Suprapubic skin (tissue), 4 donors: ENCODE data around the gene BMP8B. TPM values are rescaled to one million over a fixed set of nuclear protein-coding genes. Genes with fewer than 3 reads are reported as not detected.
"Not testable (repeated sequence)": the region's sequence is repeated elsewhere in the genome, so short reads cannot be mapped to it uniquely, and the experiment has no call there.

Source experiments
- DNase-seq, 2 donors: peaks; one replicate each; pipeline ENCODE4 v3.0.0-alpha.2; 2019; ENCODE audit warnings: low spot score in 2 of 2
- H3K27ac ChIP-seq: fragments of 200-600 bp; sonication (generic); one replicate; pipeline ENCODE4 v1.5.1; 2019
- H3K27me3 ChIP-seq: fragments of 200-600 bp; sonication (generic); one replicate; pipeline ENCODE4 v1.5.1; 2019
- H3K36me3 ChIP-seq: fragments of 200-600 bp; sonication (generic); one replicate; pipeline ENCODE4 v1.5.1; 2019
- H3K4me1 ChIP-seq: fragments of 200-600 bp; sonication (generic); one replicate; pipeline ENCODE4 v1.5.1; 2019
- H3K4me3 ChIP-seq: fragments of 200-600 bp; sonication (generic); one replicate; pipeline ENCODE4 v1.5.1; 2019; ENCODE audit warnings: mild to moderate bottlenecking
- H3K9me3 ChIP-seq: fragments of 200-600 bp; sonication (generic); one replicate; pipeline ENCODE4 v1.5.1; 2019
- CTCF ChIP-seq, 2 donors: fragments of 200-600 bp in 1 of 2; fragments of 450-650 bp in 1 of 2; sonication (generic) in 1 of 2; IDR thresholded peaks; one replicate each; pipeline ENCODE4 v1.5.1; 2016 to 2019; ENCODE audit warnings: antibody characterized with exemption in 2 of 2, mild to moderate bottlenecking in 1 of 2, moderate library complexity in 1 of 2
- EP300 ChIP-seq: sonication (generic); formaldehyde crosslinking; IDR thresholded peaks from one replicate; pipeline ENCODE4 v1.6.1; 2017; ENCODE audit warnings: antibody characterized with exemption
- POLR2A ChIP-seq, 2 donors: fragments of 450-650 bp; IDR thresholded peaks; one replicate each; pipeline ENCODE4 v1.6.1; 2017; ENCODE audit warnings: antibody characterized with exemption in 2 of 2, mild to moderate bottlenecking in 2 of 2, moderate library complexity in 2 of 2
- POLR2AphosphoS5 ChIP-seq, 3 donors: sonication (generic); formaldehyde crosslinking; IDR thresholded peaks; one replicate each; pipeline ENCODE4 v1.6.1; 2017; ENCODE audit warnings: antibody characterized with exemption in 3 of 3
- WGBS: methylation state at CpG from one replicate; pipeline ENCODE4 v1.1.5; 2018; 5-methylcytosine and 5-hydroxymethylcytosine counted together
- total RNA-seq, 4 donors: library from RNA; depleted of rRNA; stranded (reverse); fragments of >200 nt; gene quantifications; one replicate each; pipeline ENCODE4 v1.1.0, GENCODE V29; 2016

The BMP8B gene
- total RNA-seq, 4 donors from 2014 or later: 0.83 to 3.5 (median 2.1) TPM

DNA sequence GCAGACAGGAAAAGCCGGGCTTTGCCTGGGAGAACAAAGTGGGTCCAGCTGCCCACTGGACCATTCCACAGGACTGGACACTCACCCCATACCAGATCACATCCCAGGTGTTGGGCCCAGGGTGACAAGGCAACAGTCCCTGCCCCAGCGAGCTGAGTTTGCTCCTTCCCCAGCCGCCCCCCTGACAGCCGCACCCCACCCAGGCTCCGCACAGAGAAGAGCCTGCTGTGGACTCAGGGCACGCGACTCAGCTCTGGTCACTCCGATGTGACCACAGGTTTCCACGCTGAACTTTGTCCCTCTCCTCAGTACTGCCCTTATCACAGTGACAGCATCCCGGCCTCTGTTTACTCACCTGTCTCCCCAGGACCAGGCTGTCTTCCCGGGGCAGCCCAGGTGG is 1.2 kb downstream of the BMP8B start:
- no peak for TF ChIP-seq EP300
- no peak for TF ChIP-seq CTCF (IDR thresholded peaks at IDR 0.05)
- no peak for TF ChIP-seq POLR2A (IDR thresholded peaks at IDR 0.05)
- no peak for TF ChIP-seq POLR2AphosphoS5 (IDR thresholded peaks at IDR 0.05)
- DNase-seq: no peak
- WGBS: 78% methylated on average over 9 of the region's 11 CpGs
- Histone ChIP-seq H3K27me3 (peaks cover 29% of the 10 kb centered on the region), H3K27ac (no peak overlapping the region), H3K4me1 (peaks cover 12% of the 10 kb centered on the region), H3K9me3 (no peaks in the 10 kb centered on the region), H3K36me3 (no peaks in the 10 kb centered on the region), H3K4me3 (no peak overlapping the region)

GRCh38 chr1:39787108-39787375 is 1.6 kb downstream of the BMP8B start:
- not testable (repeated sequence) for H3K36me3 ChIP-seq, H3K4me3 ChIP-seq, H3K27ac ChIP-seq, H3K9me3 ChIP-seq, DNase-seq
- peaks cover 29% of the 10 kb centered on the region for H3K27me3 ChIP-seq
- 92% methylated on average over 5 of the region's 5 CpGs for WGBS
- peaks cover 12% of the 10 kb centered on the region for H3K4me1 ChIP-seq

DNA sequence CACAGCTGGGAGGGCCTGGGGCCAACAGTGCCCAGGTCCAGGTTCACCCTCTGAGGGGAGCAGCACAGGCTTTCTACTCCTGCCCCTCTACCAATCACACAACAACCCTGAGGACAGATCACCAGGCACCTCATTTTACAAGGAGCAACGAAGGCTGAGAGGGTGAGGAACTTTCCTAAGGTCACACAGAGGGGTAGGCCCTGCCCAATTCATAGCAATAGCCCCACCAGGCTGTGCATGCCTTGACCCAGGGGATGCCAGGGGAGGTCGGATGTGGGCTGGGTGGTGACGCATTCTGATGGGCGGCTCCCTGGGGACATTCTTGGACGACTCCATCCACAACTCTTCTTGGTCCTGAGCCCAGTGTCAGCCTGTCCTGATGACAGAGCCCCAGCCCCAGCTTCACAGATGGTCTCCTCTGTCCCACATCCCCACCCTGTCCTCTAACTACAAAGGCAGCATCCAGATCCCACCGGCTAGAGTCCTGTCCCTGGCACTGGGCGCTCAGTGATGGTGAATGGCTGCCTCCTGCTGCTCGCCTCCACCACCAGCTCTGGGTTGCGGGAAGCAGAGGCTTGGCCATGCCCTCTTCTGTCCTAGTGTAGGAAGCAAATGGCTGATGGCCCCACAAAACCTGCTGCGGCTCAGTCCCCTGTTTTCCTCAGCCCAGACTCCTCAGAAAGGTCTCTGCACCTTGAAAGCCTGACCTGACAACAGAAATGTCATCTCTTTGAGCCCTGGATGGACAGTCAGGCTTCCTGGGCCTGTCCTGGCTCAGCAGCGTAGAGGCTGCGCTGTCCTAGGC is 2.2 kb downstream of the BMP8B start:
- 89% methylated on average over 7 of the region's 12 CpGs for WGBS
- H3K4me3 ChIP-seq, H3K27ac ChIP-seq, DNase-seq, H3K9me3 ChIP-seq, H3K36me3 ChIP-seq: not testable (repeated sequence)
- Histone ChIP-seq H3K27me3 (peaks cover 29% of the 10 kb centered on the region), H3K4me1 (peaks cover 12% of the 10 kb centered on the region)

DNA sequence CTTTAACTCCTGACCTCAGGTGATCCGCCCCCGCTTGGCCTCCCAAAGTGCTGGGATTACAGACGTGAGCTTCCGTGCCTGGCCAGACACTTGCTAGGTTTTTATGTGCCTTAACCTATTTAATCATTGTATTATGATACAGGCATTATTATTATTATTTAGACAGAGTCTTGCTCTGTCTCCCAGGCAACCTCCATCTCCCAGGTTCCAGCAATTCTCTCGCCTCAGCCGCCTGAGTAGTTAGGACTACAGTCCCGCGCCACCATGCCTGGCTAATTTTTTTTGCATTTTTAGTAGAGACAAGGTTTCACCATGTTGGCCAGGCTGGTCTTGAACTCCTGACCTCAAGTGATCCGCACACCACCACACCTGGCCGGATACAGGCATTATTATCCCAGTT is 6.0 kb downstream of the BMP8B start:
- WGBS: 88% methylated on average over 10 of the region's 10 CpGs
- H3K27me3 ChIP-seq, H3K4me3 ChIP-seq: not testable (repeated sequence)

GRCh38 chr1:39782103-39782502 is 6.6 kb downstream of the BMP8B start:
- H3K27ac ChIP-seq: no peak overlapping the region
- TF ChIP-seq EP300 (no peak), POLR2A (IDR thresholded peaks at IDR 0.05) (no peak), CTCF (IDR thresholded peaks at IDR 0.05) (no peak), POLR2AphosphoS5 (IDR thresholded peaks at IDR 0.05) (no peak)
- no peaks in the 10 kb centered on the region for H3K9me3 ChIP-seq
- no peak for DNase-seq
- no peaks in the 10 kb centered on the region for H3K36me3 ChIP-seq
- no peak overlapping the region for H3K4me3 ChIP-seq
- no peaks in the 10 kb centered on the region for H3K27me3 ChIP-seq
- no peaks in the 10 kb centered on the region for H3K4me1 ChIP-seq
- WGBS: 89% methylated on average over 6 of the region's 6 CpGs

More for the DNA sequence above, 6.0 kb downstream of the BMP8B start:
- DNase-seq, H3K9me3 ChIP-seq, H3K27ac ChIP-seq, H3K36me3 ChIP-seq, H3K4me1 ChIP-seq: not testable (repeated sequence)

GRCh38 chr1:39781349-39781715 is 7.3 kb downstream of the BMP8B start:
- Histone ChIP-seq H3K27me3 (no peaks in the 10 kb centered on the region), H3K9me3 (no peaks in the 10 kb centered on the region), H3K27ac (no peak overlapping the region), H3K4me1 (no peaks in the 10 kb centered on the region), H3K36me3 (no peaks in the 10 kb centered on the region), H3K4me3 (no peak overlapping the region)
- no peak for DNase-seq
- WGBS: 86% methylated on average over 2 of the region's 2 CpGs
- TF ChIP-seq POLR2AphosphoS5 (IDR thresholded peaks at IDR 0.05) (no peak), POLR2A (IDR thresholded peaks at IDR 0.05) (no peak), CTCF (IDR thresholded peaks at IDR 0.05) (no peak), EP300 (no peak)

DNA sequence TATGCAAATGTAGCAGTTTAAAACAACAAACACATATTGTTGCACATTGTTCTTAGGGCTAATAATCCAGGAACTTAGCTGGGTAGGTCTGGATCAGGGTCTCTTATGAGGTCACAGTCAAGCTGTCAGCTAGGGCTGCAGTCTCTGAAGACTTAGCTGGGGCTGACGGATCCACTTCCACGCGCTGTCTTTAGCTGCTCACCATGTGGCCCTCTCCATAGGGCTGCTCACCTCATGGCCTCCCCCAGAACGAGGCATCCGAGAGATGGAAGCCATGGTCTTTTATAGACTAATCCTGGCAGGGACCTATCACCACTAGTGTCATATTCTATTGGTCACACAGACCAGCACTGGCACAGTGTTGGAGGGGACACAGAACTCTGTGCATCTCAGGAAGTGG is 8.8 kb downstream of the BMP8B start:
- Histone ChIP-seq H3K36me3 (no peaks in the 10 kb centered on the region), H3K4me3 (no peak overlapping the region), H3K27ac (no peak overlapping the region), H3K27me3 (no peaks in the 10 kb centered on the region), H3K9me3 (no peaks in the 10 kb centered on the region), H3K4me1 (no peaks in the 10 kb centered on the region)
- 86% methylated on average over 3 of the region's 5 CpGs for WGBS
- no peak for DNase-seq
- TF ChIP-seq POLR2AphosphoS5 (IDR thresholded peaks at IDR 0.05) (no peak), EP300 (no peak), POLR2A (IDR thresholded peaks at IDR 0.05) (no peak)
